Mesodermal cell (in vitro differentiated cells): Measurements from ENCODE around the gene SLC13A5.
"Not testable (repeated sequence)": the region's sequence is repeated elsewhere in the genome, so short reads cannot be mapped to it uniquely, and the experiment has no call there.

ENCODE experiments used
- H3K27ac ChIP-seq: 2 replicates; pipeline ENCODE4 v1.7.0; 2013; ENCODE audit warnings: mild to moderate bottlenecking, low read depth, low read length, moderate library complexity; ENCODE audit not compliant: severe bottlenecking
- H3K36me3 ChIP-seq: 2 replicates; pipeline ENCODE4 v1.7.1; 2013; ENCODE audit warnings: mild to moderate bottlenecking, low read length, moderate library complexity; ENCODE audit not compliant: control insufficient read depth, insufficient read depth
- H3K4me1 ChIP-seq: one replicate; pipeline ENCODE4 v1.7.1; 2013; ENCODE audit warnings: mild to moderate bottlenecking, low read length; ENCODE audit not compliant: insufficient read depth, control insufficient read depth, poor library complexity, severe bottlenecking
- H3K4me3 ChIP-seq: 2 replicates; pipeline ENCODE4 v1.7.0; 2013; ENCODE audit warnings: low read length, control low read depth, mild to moderate bottlenecking; ENCODE audit not compliant: insufficient read depth, poor library complexity, severe bottlenecking; ENCODE audit errors: extremely low read depth
- H3K9me3 ChIP-seq: 2 replicates; pipeline ENCODE4 v1.7.1; 2013; ENCODE audit warnings: mild to moderate bottlenecking, low read length, moderate library complexity; ENCODE audit not compliant: control insufficient read depth
- WGBS, 2 experiments: methylation state at CpG; one replicate each; pipeline ENCODE4 v1.1.5; 2013; ENCODE audit warnings: missing lambda C conversion rate in 2 of 2; ENCODE audit not compliant: insufficient coverage in 2 of 2; 5-methylcytosine and 5-hydroxymethylcytosine counted together

Gene SLC13A5

DNA sequence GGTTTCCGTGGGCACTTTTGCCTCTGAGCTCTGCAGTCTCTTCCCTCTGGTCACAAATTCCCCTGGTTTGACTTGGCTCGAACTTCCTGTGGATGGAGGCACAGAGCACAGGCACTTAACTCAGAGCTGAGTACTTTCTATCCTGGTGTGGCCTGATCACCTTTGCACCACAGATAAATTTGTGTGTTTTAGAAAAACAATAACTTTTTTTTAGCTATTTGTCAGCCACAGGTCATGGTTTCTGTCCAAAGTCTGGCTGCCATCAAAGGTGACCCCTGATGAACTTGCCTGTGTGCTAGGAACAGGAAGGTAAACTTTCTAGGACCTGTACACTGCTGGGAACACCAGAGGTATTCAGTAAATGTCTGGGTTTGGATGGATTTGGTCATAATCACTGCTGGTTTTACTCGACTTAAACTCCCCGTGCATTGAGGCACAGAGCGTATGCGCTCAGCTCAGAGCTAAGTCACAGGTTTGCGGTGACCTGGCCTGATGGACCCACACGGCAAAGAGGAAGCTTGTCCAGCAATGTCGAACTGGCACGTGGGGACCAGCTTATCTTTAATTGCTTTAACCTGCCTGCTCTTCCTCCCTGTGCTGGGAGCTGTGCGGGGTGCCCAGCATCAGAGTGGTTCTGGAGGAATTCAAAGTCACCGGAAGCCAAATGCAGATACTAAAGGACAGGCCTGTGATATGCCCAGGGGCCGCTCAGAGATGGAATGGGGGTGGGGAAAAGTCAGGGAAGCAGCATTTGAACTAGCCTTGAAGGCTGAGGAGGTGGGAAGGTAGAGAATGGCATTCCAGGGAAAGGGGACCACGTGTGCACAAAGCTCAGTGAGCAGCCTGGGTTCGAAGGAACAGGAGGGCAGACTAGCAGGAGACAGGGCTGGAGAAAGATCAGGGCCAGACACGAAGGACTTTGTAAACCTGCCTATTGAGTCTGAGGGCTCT is 12.9 kb downstream of the SLC13A5 start:
- Histone ChIP-seq H3K9me3 (no peaks in the 10 kb centered on the region), H3K4me3 (no peak overlapping the region), H3K27ac (no peak overlapping the region), H3K4me1 (peaks cover 6% of the 10 kb centered on the region), H3K36me3 (no peaks in the 10 kb centered on the region)
- 81 to 86% methylated on average over 15 to 16 of the region's 16 CpGs for WGBS, 2 experiments

DNA sequence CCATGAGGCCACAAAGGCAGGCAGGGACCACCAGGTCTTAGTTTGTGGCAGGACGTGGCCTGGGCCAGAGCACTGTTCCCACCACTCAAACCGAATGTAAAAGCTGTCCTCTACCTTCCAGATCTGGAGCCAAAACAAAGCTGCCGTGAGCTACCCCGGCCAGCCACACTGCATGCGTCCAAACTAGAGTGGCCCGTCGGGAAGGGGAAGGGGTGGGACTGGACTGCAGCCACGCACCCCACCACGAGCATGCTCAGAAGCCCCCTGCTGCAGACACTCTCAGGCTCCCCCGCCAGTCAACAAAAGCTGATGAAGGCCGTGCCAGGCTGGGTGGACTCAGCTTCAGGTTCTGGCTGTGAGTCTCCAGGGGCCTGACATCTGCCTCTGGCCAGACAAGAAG is 15.2 kb downstream of the SLC13A5 start:
- 89% methylated on average over 9 to 11 of the region's 11 CpGs for WGBS, 2 experiments
- Histone ChIP-seq H3K4me1 (peaks cover 6% of the 10 kb centered on the region), H3K27ac (no peak overlapping the region), H3K4me3 (no peak overlapping the region), H3K36me3 (no peaks in the 10 kb centered on the region), H3K9me3 (no peaks in the 10 kb centered on the region)

DNA sequence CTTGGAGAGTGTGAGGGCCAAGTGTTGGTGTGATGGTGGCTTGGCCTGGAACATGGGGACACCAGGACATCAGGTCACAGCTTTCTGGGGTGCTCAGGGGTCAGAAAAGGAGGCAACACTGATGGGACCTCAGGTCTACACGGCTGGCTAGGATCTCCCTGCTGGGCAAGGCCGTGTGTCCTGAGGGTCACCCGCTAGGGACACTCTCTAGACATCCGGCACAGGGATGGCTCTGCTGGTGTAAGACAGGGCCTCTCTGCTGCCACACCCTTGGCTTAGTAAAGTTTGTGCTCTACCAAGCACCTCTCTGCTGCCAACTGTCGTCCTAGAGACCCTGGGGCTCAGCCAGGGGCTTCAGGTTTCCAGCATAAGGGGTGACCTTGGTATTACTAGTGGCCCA is 16.3 kb downstream of the SLC13A5 start:
- WGBS, 2 experiments: 77 to 88% methylated on average over 5 of the region's 5 CpGs
- no peak overlapping the region for H3K27ac ChIP-seq

DNA sequence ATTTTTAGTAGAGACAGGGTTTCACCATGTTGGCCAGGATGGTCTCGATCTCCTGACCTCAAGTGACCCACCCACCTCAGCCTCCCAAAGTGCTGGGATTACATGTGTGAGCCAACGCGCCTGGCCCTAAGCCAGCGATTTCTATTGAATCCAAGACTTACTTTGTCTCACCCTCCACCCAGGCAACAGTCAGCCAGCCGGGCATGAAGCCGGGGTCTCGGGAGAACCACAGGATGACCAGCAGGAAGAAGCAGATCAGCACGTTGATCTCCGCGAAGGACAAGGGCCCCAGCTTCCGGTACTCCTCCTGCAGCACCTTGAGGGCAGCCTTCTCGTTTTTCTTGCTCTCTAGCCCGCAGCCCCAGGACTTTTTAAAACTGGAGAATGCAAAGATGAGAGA is 17.6 kb downstream of the SLC13A5 start:
- no peak overlapping the region for H3K27ac ChIP-seq
- peaks cover 4% of the 10 kb centered on the region for H3K4me1 ChIP-seq
- H3K9me3 ChIP-seq: no peaks in the 10 kb centered on the region
- no peaks in the 10 kb centered on the region for H3K36me3 ChIP-seq
- WGBS, 2 experiments: 83 to 90% methylated on average over 12 to 13 of the region's 13 CpGs
- H3K4me3 ChIP-seq: no peak overlapping the region

More for the DNA sequence above, 16.3 kb downstream of the SLC13A5 start:
- Histone ChIP-seq H3K9me3 (no peaks in the 10 kb centered on the region), H3K4me3 (no peak overlapping the region), H3K4me1 (peaks cover 6% of the 10 kb centered on the region), H3K36me3 (no peaks in the 10 kb centered on the region)

DNA sequence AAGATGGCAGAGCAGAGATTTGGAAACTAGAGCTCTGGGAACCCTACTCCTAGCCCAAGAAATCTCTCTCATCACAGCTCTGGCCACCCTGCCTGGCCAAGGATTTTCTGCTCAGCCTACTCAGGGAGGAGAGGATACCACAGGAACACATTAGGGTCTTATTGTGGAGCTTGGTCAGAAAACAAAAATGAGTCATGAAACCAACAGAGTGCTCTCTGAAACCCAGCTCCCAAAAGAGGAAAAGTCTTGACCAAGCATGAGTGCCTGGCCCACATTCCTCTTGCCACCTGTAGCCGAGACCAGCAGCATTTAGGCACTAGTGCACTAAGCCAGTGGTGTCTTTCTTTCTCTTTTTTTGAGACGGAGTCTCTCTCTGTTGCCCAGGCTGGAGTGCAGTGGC is 18.1 kb downstream of the SLC13A5 start:
- Histone ChIP-seq H3K4me1 (no peaks in the 10 kb centered on the region), H3K36me3 (no peaks in the 10 kb centered on the region), H3K4me3 (no peak overlapping the region), H3K27ac (no peak overlapping the region), H3K9me3 (no peaks in the 10 kb centered on the region)
- WGBS, 2 experiments: 76 to 96% methylated on average over 2 of the region's 2 CpGs

DNA sequence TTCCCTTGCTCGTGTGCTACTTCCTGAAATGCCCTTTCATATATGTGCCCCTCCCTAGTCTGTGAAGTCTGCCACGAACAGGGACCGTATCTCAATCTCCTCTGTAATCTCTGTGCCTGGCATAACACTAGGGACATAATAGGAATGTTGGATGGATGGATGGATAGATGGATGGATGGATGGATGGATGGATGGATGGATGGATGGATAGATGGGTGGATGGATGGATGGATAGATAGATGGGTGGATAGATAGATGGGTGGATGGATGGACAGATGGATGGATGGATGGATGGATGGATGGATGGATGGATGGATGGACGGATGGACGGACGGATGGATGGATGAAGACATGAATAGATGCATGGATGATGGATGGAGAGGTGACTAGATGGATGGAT is 21.2 kb downstream of the SLC13A5 start:
- not testable (repeated sequence) for H3K9me3 ChIP-seq, H3K4me1 ChIP-seq, H3K4me3 ChIP-seq, H3K27ac ChIP-seq, H3K36me3 ChIP-seq
- 73 to 91% methylated on average over 5 to 6 of the region's 6 CpGs for WGBS, 2 experiments

DNA sequence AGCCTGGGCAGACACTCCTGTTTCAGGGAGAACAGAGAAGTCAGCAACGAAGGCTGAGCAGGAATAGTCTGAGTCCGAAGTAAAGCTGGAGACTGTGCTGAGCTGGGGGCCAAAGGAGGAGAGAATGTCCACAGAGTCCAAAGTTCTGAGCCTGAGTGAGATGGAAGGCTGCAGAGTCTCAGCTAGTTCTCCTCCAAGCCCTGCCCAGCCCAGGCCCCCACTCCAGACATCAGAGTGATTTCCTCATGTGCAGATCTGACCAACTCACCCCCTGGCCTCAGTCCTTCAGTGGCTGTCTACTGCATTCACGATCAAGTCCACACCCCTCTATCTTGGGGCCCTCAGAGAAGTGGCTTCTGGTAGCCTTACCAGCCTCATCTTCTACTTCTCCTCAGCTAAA is 21.6 kb downstream of the SLC13A5 start:
- H3K4me1 ChIP-seq: no peaks in the 10 kb centered on the region
- WGBS, 2 experiments: 88 to 93% methylated on average over 3 of the region's 3 CpGs
- H3K9me3 ChIP-seq: no peaks in the 10 kb centered on the region
- H3K27ac ChIP-seq: no peak overlapping the region
- no peak overlapping the region for H3K4me3 ChIP-seq
- no peaks in the 10 kb centered on the region for H3K36me3 ChIP-seq

DNA sequence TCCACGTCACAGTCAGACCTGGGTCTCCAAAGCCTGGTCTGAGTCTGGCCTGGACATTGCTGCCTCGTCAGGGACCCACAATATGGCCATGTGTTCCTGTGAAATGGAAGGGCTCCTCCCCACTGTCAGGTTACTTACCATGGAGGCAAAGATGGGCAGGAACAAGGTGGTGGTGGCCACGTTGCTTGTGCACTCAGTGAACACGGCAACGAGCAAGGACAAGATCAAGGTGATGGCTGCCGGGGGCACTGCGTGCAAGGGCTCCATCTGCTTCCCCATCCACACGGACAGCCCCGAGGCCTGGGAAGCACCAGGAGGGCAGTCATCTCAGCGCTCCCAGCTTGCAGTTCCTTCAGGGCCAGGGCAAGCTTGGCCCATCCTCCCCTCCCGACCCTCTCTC is 22.5 kb downstream of the SLC13A5 start:
- H3K27ac ChIP-seq: no peak overlapping the region
- no peak overlapping the region for H3K4me3 ChIP-seq
- H3K9me3 ChIP-seq: no peaks in the 10 kb centered on the region
- 77 to 86% methylated on average over 10 to 11 of the region's 11 CpGs for WGBS, 2 experiments
- H3K4me1 ChIP-seq: no peaks in the 10 kb centered on the region
- H3K36me3 ChIP-seq: no peaks in the 10 kb centered on the region

DNA sequence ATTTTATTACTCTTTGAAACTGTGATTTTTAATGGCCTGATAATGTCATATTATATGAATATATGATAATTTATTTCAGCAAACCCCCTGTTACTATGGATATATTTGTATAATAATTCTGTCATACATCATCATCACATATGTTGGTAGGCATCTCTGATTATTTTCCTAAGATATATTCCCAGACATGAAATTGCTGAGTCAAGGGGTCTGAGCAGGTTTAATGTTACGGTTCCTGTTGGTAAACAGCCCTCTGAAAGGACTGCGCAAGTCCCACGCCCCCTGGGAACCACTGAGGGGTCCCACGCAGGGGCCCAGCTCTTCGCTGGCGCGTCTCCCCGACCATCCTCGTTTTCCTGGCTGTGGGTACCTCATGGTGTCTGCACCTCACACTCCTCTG is 24.2 kb downstream of the SLC13A5 start:
- Histone ChIP-seq H3K9me3 (no peaks in the 10 kb centered on the region), H3K4me3 (no peak overlapping the region), H3K4me1 (no peaks in the 10 kb centered on the region), H3K27ac (no peak overlapping the region), H3K36me3 (no peaks in the 10 kb centered on the region)
- 87 to 90% methylated on average over 5 to 6 of the region's 9 CpGs for WGBS, 2 experiments

DNA sequence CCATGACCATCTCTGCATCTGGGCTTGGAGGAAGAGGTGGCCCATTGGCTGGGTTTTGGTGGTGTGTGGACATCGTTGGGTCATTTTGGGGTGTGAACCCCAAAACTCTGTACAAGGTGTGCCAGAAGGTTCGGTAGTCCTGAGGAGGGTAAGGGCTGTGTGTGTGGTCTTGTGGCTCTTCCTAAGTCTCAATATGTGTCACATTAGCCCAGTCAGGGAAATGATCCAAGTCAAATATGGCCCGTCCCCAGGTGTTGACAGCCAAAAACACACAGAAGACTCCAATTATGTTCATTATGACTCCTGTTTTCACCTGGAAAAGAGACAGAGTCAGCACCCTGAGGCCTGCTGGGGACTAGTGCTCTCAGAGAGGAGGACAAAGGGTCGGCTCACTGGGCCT is 27.1 kb downstream of the SLC13A5 start:
- no peaks in the 10 kb centered on the region for H3K4me1 ChIP-seq
- H3K36me3 ChIP-seq: no peaks in the 10 kb centered on the region
- WGBS, 2 experiments: 67 to 82% methylated on average over 1 to 3 of the region's 4 CpGs
- H3K27ac ChIP-seq: no peak overlapping the region
- H3K4me3 ChIP-seq: no peak overlapping the region
- H3K9me3 ChIP-seq: no peaks in the 10 kb centered on the region
